Fibroblast of the conjunctiva (primary cell): ENCODE results near the gene CRABP1.
A peak's percentile ranks its signal among the peaks of the same experiment; 100 is the strongest.
"Not testable (repeated sequence)": the region's sequence is repeated elsewhere in the genome, so short reads cannot be mapped to it uniquely, and the experiment has no call there.

Experiments
- DNase-seq: peaks from one replicate; pipeline ENCODE4 v3.0.0-alpha.2; 2010; ENCODE audit warnings: low read depth

Gene CRABP1

DNA sequence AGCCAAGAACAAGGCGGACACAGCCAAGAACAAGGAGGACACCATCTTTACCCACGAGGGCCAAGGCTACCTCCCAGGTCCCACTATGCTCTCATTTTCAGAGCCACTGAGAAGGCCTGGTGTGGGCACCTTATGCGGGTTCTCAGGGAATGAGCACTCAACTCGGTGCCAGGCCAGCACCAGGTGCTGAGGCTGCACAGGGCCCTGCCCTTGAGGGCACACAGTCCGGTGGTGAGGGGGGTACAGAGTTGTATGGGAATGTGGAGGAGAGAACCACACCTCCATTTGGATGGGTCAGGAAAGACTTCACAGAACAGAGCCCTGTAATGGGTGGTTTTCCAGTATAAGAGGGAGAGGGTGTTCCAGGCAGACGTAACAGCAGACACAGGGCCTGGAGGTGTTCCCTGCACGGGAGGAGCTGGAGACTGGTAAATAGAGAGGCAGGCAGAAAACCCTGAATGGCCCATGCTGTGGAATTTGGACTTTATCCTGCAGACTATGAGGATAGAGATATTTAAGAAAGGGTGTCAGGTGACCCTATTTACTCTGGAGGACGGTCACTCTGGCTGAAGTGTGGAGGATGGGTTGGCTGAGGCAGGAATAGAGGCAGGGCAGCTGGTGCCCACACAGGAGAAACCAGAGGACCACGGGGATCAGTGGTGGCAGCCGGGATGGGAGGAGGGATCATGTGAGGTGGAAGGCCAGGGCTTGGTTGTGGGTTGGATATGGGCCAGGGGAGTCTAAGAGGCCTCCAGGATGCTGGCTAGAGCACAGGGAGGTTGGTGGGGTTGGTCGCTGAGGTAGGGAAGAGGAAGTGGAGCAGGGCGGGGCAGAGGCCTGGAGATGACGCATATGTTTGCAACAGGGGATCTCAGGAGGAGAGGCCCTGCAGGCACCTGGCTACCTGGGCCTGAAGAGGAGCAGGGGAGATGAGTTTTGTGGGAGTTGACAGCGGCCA lies 34.6 kb downstream of the CRABP1 start:
- no peak for DNase-seq

DNA sequence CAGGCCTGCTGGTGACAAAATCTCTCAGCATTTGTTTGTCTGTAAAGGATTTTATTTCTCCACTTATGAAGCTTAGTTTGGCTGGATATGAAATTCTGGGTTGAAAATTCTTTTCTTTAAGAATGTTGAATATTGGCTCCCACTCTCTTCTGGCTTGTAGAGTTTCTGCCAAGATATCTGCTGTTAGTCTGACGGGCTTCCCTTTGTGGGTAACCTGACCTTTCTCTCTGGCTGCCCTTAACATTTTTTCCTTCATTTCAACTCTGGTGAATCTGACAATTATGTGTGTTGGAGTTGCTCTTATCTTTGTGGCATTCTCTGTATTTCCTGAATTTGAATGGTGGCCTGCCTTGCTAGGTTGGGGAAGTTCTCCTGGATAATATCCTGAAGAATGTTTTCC lies 40.0 kb downstream of the CRABP1 start:
- DNase-seq = not testable (repeated sequence)

DNA sequence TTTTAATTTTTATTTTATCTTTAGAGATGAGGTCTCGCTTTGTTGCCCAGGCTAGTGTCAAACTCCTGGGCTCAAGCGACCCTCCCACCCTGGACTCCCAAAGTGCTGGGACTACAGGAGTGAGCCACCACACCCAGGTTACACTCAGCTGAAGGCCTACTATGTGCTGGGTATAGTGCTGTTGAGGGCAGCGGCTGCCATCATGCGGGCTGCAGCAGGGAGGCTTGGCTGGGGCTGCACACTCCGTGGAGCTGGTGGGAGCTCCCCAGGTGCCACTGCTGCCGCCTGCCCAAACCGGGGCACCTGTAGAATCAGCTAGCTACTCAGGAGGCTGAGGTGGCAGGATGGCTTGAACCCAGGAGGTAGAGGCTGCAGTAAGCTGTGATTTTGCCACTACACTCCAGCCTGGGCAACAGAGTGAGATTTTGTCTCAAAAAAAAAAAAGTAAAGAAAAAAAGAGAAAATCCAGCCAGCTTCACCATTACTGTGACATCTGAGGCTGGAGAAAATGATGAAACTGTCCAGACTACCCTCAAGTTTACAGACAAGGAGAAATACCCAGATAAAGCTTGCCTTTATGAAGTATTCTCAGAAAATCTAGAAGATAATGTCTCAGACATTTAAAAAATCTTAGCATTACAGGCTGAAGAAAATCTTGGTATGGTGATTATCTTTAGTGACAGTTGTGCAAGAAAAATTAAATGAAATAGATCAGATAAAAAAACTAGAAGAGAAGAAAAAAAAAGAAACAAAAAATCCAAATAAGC lies 42.1 kb downstream of the CRABP1 start:
- no peak for DNase-seq

GRCh38 chr15:78384651-78385050 lies 44.5 kb downstream of the CRABP1 start:
- no peak for DNase-seq

DNA sequence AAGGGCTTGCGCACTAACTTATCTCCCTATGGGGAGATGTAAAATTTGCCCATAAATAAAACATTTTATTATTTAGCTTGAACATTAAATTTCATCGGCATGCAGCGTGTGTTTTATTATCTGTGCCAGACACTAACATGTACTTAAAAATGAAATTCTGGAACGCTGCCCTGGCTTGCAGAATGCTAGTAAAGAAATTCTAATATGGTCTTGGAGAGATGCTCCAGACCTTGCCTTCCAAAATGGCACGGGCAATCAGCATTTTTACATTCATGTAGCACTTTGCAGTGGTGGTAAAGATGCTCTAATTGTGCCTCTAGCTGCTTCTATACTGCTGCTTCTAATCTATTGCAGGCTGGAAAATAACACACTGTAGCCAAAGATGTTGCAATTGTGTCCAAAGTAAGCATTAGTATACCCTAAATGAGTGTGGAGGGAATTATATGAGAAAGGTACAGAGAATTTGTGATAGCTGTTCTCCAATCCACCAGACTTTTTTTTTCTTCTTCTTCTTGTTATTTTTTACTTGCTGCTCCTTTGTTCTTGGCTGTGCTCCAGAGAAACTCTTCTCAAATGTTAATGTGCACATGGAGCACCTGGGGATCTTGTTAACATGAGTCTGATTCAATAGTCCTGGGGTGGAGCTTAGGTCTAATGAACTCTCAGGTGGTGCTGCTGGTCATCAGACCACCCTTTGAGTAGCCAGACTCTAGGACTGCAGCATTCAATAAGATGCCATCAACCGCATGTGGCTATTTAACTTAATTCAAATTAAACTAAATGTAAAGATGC lies 47.3 kb downstream of the CRABP1 start:
- no peak for DNase-seq

DNA sequence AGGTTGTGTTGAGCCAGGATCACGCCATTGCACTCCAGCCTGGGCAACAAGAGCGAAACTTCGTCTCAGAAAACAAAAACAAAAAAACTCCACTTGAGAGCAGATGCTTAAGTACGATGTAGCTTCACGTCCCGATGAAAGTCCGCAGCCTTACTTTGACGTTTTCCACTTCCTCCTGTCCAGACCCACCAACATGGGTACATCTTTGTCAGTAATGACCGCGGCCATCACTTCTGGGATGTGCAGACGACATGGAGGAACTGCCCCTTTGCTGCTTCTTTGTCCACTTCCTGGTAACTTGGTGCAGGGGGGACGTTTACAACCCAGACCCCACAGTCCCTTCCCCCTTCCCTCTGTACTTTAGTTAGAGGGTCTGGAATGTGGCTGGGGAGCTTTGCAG lies 48.7 kb downstream of the CRABP1 start:
- no peak for DNase-seq

GRCh38 chr15:78389322-78389721 lies 49.2 kb downstream of the CRABP1 start:
- DNase-seq = no peak

- no peak for DNase-seq
These were observed 49.6 kb downstream of the CRABP1 start for GRCh38 chr15:78389738-78390137.

DNA sequence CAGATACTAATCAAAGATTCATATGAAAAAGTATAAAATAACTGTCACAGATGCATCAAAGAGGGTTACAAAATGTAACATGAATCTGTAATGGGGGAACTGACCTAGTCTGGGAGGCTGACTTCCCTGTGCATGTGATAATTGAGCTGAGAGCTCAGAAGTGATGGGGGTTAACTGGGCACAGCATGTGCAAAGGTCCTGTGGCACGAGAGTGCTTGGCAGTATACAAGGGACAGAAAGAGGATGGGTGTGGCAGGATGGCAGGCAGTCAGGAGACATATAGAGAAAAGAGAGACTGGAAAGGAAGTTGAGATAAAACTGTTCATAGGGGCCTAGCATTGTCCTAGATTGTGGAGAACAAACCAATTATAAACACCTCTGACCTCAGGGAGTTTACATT lies 50.1 kb downstream of the CRABP1 start:
- no peak for DNase-seq

DNA sequence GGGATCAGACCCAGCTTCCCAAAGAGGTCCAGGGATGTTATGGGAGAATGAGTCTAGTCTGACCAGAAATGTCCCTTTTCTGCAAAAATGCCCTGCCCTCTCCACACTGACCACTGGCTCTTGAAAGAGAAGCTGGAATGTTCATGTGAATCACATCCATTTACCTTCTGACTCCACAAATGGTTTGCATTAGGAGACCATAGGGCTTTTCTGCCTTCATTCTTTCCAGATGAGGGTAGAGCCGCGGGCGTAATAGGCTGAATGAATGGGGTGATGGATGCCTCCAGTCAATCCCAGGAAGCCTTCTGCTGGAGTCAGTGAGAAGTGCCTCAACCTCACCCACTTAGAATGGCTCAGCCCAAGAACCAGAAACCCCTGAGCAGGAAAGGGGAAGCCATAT lies 50.7 kb downstream of the CRABP1 start:
- DNase-seq = peak; percentile 23

- DNase-seq = no peak
These were observed 51.6 kb downstream of the CRABP1 start for GRCh38 chr15:78391781-78392180.

- DNase-seq = no peak
These were observed 52.3 kb downstream of the CRABP1 start for GRCh38 chr15:78392430-78392829.

DNA sequence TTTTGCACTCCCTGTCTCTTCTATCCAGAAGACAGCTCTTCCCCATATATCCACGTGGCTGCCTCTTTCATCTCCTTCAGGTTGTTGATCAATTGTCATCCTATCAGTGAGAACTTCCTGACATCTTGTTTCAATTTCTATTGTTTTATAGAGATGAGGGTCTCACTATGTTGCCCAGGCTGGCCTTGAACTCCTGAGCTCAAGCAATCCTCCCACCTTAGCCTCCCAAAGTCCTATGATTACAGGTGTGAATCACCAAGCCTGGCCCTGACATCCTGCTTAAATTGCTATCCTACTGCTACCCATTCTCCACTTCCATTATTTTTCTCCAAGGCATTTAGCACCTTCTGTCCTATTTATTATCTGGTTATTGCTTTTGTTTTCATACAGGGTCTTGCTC lies 53.0 kb downstream of the CRABP1 start:
- no peak for DNase-seq

DNA sequence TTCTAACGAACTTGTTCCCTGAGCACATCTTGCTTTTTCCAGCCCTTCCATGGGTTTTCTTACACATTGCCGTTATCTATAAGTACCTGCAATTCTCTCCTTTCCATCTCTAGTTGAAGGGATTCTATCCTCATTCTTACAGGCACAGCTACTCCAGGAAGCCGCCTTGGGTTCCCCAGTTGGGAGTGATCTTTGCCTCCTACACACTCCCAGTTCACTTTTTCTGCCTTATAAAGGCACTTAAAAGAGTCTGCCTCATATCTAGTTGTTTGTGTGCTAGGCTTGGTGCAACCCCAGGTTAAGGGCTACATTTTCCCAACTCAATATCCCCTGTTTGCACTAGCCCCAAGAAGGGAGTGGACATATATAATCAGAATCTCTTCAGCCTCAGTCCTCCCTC lies 53.9 kb downstream of the CRABP1 start:
- DNase-seq = no peak

- DNase-seq = no peak
These were observed 54.9 kb downstream of the CRABP1 start for GRCh38 chr15:78394981-78395616.

DNA sequence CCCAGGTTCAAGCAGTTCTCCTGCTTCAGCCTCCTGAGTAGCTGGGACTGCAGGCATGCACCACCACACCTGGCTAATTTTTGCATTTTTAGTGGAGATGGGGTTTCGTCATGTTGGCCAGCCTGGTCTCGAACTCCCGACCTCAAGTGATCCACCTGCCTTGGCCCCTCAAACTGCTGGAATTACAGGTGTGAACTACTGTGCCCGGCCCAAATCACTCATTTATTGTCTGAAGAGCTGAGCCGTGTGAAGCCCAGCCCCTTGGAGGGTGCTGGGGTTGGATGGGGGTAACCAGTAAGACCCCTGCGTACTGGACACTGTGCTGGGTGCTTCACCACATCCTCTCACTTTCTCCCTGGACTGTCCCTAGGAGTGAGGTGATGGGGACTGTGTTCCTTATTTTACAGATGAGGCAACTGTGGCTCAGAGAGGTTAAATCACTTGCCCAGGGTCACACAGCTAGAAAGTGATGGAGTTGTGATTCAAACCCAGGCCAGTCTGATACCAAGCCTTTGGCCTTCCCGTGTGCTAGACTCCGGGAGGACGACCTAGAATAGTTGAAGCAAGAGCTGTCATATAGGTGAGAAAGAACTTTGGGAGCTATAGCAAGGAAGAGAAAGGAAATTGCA lies 56.1 kb downstream of the CRABP1 start:
- no peak for DNase-seq

DNA sequence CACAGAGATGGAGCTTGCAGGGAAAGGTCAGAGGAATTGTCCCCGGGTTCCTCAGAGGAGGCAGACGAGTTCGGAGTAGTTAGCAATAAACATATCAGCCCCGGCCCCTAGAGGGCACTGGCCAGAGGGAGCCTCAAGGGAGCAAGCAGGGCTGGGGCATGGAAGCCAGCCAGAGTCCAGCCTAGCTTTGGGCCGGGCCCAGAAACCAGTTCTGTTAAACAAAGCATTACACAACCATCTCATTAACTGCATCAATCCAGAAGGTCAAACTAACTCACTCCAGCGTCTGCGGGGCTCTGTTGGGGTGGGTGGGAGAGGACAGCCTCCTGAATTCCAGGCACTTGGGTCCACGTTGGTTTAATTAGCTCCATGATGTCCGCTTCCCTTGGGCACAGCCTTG lies 56.8 kb downstream of the CRABP1 start:
- DNase-seq = peak; percentile 67

- DNase-seq = no peak
These were observed 57.2 kb downstream of the CRABP1 start for GRCh38 chr15:78397382-78397781.
